ENCODE data around the gene ADGRL3. TPM values are rescaled to one million over a fixed set of nuclear protein-coding genes. Genes with fewer than 3 reads are reported as not detected.

The ADGRL3 gene
- total RNA-seq, 1 donor from 2014 or later = 93.6 TPM

GRCh38 chr4:61185288-61185687 is 14.8 kb upstream of the ADGRL3 start:
- H3K9me3 ChIP-seq (ENCODE audit: low read depth) = peaks cover 13% of the 10 kb centered on the region
- DNase-seq (ENCODE audit: low spot score) = no peak
- peaks cover 2% of the 10 kb centered on the region for H3K36me3 Mint-ChIP-seq
- peaks cover 3% of the 10 kb centered on the region for H3K4me1 Mint-ChIP-seq
- no peak overlapping the region for H3K4me2 ChIP-seq
- TF ChIP-seq EZH2 (IDR thresholded peaks at IDR 0.05) = no peak
- no peak for TF ChIP-seq CTCF (IDR thresholded peaks at IDR 0.05)
- no peak for TF ChIP-seq EZH2phosphoT487 (IDR thresholded peaks at IDR 0.05)
- H4K20me1 ChIP-seq (ENCODE audit: low read depth) = no peaks in the 10 kb centered on the region
- H3K4me3 ChIP-seq = no peak overlapping the region
- no peak overlapping the region for H3K4me3 Mint-ChIP-seq
- no peak overlapping the region for H3K27ac ChIP-seq
- H3F3A ChIP-seq (ENCODE audit: low read depth) = no peaks in the 10 kb centered on the region
- no peaks in the 10 kb centered on the region for H3K4me1 ChIP-seq
- peaks cover 2% of the 10 kb centered on the region for H3K27me3 Mint-ChIP-seq (ENCODE audit: insufficient read depth, low read depth)
- H2AFZ ChIP-seq (replicated peaks) = no peak overlapping the region
- H3K9ac ChIP-seq = no peak overlapping the region
- no peaks in the 10 kb centered on the region for H3K27me3 ChIP-seq
- no peaks in the 10 kb centered on the region for H3K36me3 ChIP-seq
- H3K9me3 Mint-ChIP-seq = peaks cover 24% of the 10 kb centered on the region
- no peaks in the 10 kb centered on the region for H3K79me2 ChIP-seq (ENCODE audit: low read depth)
- H3K27ac Mint-ChIP-seq = no peak overlapping the region

GRCh38 chr4:61192392-61192791 is 7.7 kb upstream of the ADGRL3 start:
- no peak overlapping the region for H2AFZ ChIP-seq (replicated peaks)
- no peaks in the 10 kb centered on the region for H3K79me2 ChIP-seq (ENCODE audit: low read depth)

GRCh38 chr4:61193863-61194262 is 6.3 kb upstream of the ADGRL3 start:
- Histone ChIP-seq H3K27ac (no peak overlapping the region), H3K4me1 (no peaks in the 10 kb centered on the region), H3K27me3 (peaks cover 4% of the 10 kb centered on the region), H3K36me3 (no peaks in the 10 kb centered on the region), H3K4me3 (no peak overlapping the region), H3K9ac (no peak overlapping the region), H4K20me1 (ENCODE audit: low read depth) (no peaks in the 10 kb centered on the region), H3F3A (ENCODE audit: low read depth) (no peaks in the 10 kb centered on the region), H3K9me3 (ENCODE audit: low read depth) (no peaks in the 10 kb centered on the region), H3K79me2 (ENCODE audit: low read depth) (no peaks in the 10 kb centered on the region), H3K4me2 (no peak overlapping the region), H2AFZ (replicated peaks) (no peak overlapping the region)
- H3K4me3 Mint-ChIP-seq = no peak overlapping the region
- H3K36me3 Mint-ChIP-seq = peaks cover 2% of the 10 kb centered on the region
- no peak for DNase-seq (ENCODE audit: low spot score)
- peaks cover 5% of the 10 kb centered on the region for H3K27me3 Mint-ChIP-seq (ENCODE audit: insufficient read depth, low read depth)
- peaks cover 16% of the 10 kb centered on the region for H3K4me1 Mint-ChIP-seq
- H3K27ac Mint-ChIP-seq = no peak overlapping the region
- H3K9me3 Mint-ChIP-seq = peaks cover 5% of the 10 kb centered on the region
- no peak for TF ChIP-seq CTCF (IDR thresholded peaks at IDR 0.05)
- TF ChIP-seq EZH2phosphoT487 (IDR thresholded peaks at IDR 0.05) = no peak
- no peak for TF ChIP-seq EZH2 (IDR thresholded peaks at IDR 0.05)

More at GRCh38 chr4:61192392-61192791, 7.7 kb upstream of the ADGRL3 start:
- no peak for DNase-seq (ENCODE audit: low spot score)
- Mint-ChIP-seq H3K4me3 (no peak overlapping the region), H3K27ac (no peak overlapping the region), H3K27me3 (ENCODE audit: insufficient read depth, low read depth) (peaks cover 5% of the 10 kb centered on the region), H3K36me3 (peaks cover 2% of the 10 kb centered on the region), H3K9me3 (peaks cover 5% of the 10 kb centered on the region), H3K4me1 (peaks cover 15% of the 10 kb centered on the region)
- no peaks in the 10 kb centered on the region for H3K36me3 ChIP-seq
- H3K4me2 ChIP-seq = no peak overlapping the region
- H3K4me3 ChIP-seq = no peak overlapping the region
- no peaks in the 10 kb centered on the region for H3K27me3 ChIP-seq
- H3K9me3 ChIP-seq (ENCODE audit: low read depth) = no peaks in the 10 kb centered on the region
- no peaks in the 10 kb centered on the region for H4K20me1 ChIP-seq (ENCODE audit: low read depth)
- no peaks in the 10 kb centered on the region for H3F3A ChIP-seq (ENCODE audit: low read depth)
- H3K4me1 ChIP-seq = no peaks in the 10 kb centered on the region
- TF ChIP-seq EZH2 (IDR thresholded peaks at IDR 0.05) (no peak), CTCF (IDR thresholded peaks at IDR 0.05) (no peak), EZH2phosphoT487 (IDR thresholded peaks at IDR 0.05) (no peak)
- H3K9ac ChIP-seq = no peak overlapping the region
- no peak overlapping the region for H3K27ac ChIP-seq

Measured in neural progenitor cell (in vitro differentiated cells).